IPS-15b (cell line): Measurements from ENCODE around the gene UBN1.

Experiments used
- H3K27me3 ChIP-seq: one replicate; pipeline ENCODE4 v1.6.1; 2013; ENCODE audit warnings: low read length; ENCODE audit not compliant: control insufficient read depth, insufficient read depth
- H3K36me3 ChIP-seq: one replicate; pipeline ENCODE4 v1.6.1; 2013; ENCODE audit warnings: low read length; ENCODE audit not compliant: control insufficient read depth, insufficient read depth
- H3K4me1 ChIP-seq: one replicate; pipeline ENCODE4 v1.6.1; 2013; ENCODE audit warnings: mild to moderate bottlenecking, low read length; ENCODE audit not compliant: control insufficient read depth, insufficient read depth
- H3K4me3 ChIP-seq: one replicate; pipeline ENCODE4 v1.5.1; 2013; ENCODE audit warnings: low read depth, low read length
- H3K9ac ChIP-seq: one replicate; pipeline ENCODE4 v1.6.1; 2013; ENCODE audit warnings: low read depth, mild to moderate bottlenecking, low read length
- H3K9me3 ChIP-seq: one replicate; pipeline ENCODE4 v1.6.1; 2013; ENCODE audit warnings: mild to moderate bottlenecking, low read length; ENCODE audit not compliant: control insufficient read depth, insufficient read depth

UBN1 gene

DNA sequence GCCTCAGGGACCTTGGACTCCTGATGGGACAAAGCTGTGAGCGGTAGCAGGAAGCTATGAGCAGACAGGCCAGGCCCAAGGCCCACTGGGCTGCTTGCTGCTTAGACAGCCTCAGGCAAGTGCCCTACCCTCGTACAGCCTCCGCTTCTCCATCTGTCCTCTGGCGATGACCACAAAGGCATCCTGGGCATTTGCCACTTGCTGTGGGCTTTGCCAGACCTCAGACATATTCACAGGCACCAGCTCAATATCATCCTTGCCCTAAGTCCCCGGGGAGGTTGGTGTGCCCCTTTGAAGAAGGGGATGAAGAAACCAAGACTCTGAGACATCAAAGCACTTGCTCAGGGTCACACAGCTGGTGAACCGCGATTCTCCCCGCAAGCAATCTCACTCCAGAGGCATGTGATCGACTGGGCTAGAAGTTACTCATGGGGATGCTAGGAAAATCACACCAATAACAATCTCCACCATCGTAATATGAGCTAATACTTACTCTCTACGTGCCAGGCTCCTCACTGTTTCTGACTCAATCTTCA is 68.0 kb downstream of the UBN1 start:
- H3K9me3 ChIP-seq, result no peaks in the 10 kb centered on the region
- H3K27me3 ChIP-seq, result no peaks in the 10 kb centered on the region
- H3K36me3 ChIP-seq, result no peaks in the 10 kb centered on the region
- no peak overlapping the region for H3K4me3 ChIP-seq
- H3K9ac ChIP-seq, result no peak overlapping the region
- H3K4me1 ChIP-seq, result peaks cover 5% of the 10 kb centered on the region

DNA sequence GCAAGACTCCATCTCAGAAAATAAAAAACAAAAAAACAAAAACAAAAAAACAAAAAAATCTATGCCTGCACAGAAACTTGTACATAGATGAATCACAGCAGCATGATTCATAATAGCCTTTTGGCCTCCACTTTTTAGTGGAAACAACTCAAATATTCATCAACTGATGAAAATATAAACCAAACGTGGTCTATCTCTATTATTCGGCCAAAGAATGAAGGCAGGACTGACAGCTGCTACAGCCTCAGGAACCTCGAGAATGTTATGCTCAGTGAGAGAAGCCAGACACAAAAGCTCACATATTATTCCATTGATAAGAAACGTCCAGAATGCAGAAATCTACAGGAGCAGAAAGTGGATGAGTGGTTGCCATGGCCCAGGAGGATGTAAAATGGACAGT is 69.8 kb downstream of the UBN1 start:
- H3K36me3 ChIP-seq, result no peaks in the 10 kb centered on the region
- H3K27me3 ChIP-seq, result no peaks in the 10 kb centered on the region
- H3K4me3 ChIP-seq, result no peak overlapping the region
- H3K9me3 ChIP-seq, result no peaks in the 10 kb centered on the region
- H3K9ac ChIP-seq, result no peak overlapping the region
- peaks cover 5% of the 10 kb centered on the region for H3K4me1 ChIP-seq

DNA sequence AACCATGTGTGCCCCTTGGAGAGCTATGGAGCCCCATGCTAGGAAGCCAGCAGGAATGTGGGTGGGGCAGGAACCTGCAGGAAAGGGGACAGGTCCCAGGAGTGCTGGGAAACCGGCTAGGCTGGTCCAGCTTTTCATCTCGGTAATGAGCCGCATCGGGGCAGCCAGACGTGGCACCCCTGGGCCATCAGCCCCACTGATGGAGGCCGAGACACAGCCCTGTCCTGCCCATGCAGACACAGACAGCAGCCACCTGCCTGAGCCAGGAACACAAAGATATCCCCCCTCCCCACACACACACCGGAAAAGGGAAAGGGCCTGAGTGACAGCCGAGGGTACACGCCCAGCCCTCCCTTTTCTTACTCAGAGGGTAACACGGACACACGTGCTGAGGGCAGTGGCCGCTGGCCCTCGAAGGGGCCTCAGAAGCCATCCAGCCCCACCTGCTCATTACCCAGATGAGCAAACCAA is 71.5 kb downstream of the UBN1 start:
- peaks cover 5% of the 10 kb centered on the region for H3K4me1 ChIP-seq

DNA sequence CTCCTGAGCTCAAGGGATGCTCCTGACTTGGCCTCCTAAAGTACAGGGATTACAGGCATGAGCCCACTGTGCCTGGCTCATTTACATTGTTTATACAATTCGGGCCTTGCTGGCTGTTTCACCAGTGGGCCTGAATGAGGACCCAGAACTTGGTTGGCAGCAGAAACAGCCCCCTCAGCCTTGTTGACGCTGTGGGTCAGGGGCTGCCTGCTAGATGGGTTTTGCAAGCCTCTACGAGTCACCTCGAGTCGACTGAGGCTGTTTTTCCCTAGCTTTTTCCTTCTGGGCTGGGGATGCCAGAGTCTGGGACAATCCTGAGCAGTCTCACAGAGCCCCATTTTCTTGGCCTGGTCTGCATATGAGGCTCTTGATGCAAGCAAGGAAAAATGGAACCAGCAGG is 73.5 kb downstream of the UBN1 start:
- Histone ChIP-seq H3K4me1 (peaks cover 5% of the 10 kb centered on the region), H3K4me3 (no peak overlapping the region), H3K9me3 (no peaks in the 10 kb centered on the region), H3K27me3 (no peaks in the 10 kb centered on the region), H3K9ac (no peak overlapping the region), H3K36me3 (peaks cover 5% of the 10 kb centered on the region)

More for the DNA sequence above, 71.5 kb downstream of the UBN1 start:
- Histone ChIP-seq H3K27me3 (no peaks in the 10 kb centered on the region), H3K9me3 (no peaks in the 10 kb centered on the region), H3K9ac (no peak overlapping the region), H3K36me3 (peaks cover 5% of the 10 kb centered on the region), H3K4me3 (no peak overlapping the region)

DNA sequence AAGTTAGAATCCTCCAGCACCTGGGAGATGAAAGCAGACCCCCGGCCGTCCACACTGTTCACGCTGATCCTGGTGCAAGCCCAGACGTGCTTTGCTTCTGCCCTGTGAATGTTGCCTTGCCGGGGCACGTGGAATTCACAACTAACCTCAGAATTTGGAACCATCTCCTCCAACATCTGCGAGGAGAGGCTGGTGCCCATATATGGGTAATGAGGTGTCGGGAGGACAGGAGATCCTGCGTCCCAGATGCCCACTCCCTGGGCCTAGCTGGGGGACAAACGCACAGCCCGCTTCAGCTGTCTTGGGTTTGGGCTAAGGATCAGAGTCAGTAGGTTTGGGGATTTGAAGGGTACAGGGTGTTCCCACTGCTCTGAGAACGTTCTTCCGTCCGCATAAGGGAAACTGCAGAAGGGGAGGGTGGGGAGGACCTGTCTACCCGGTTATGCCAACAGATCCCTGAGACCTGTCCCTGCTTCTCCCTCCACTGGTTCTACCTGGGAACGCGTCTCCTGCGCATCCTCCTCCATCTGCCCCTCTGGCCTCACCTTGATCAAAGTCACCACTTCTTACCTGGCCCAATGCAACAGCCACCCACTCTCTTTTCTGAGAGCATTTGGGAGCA is 75.6 kb downstream of the UBN1 start:
- H3K27me3 ChIP-seq, result no peaks in the 10 kb centered on the region
- H3K9ac ChIP-seq, result no peak overlapping the region
- H3K9me3 ChIP-seq, result no peaks in the 10 kb centered on the region
- H3K4me1 ChIP-seq, result peaks cover 5% of the 10 kb centered on the region
- H3K4me3 ChIP-seq, result no peak overlapping the region
- peaks cover 8% of the 10 kb centered on the region for H3K36me3 ChIP-seq

DNA sequence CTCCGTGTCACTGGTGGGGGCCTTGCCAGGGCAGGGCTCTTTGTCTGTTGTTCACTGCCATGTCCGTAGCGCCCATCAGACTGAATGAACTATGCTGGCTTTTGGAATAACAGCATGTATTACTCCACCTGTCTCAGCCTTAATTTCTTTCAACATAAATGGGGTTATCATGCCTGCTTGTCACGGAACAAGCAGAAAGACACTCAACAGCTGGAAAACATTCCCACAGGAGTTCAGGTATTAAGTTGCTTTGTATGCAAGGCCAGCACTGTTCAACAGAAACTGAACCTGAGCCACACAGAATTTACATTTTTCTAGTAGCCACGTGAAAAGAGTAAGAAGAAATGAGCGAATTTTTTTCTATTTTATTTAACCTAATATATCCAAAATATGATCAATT is 76.6 kb downstream of the UBN1 start:
- peaks cover 2% of the 10 kb centered on the region for H3K4me1 ChIP-seq
- H3K27me3 ChIP-seq, result no peaks in the 10 kb centered on the region
- peaks cover 8% of the 10 kb centered on the region for H3K36me3 ChIP-seq
- no peaks in the 10 kb centered on the region for H3K9me3 ChIP-seq
- no peak overlapping the region for H3K4me3 ChIP-seq
- H3K9ac ChIP-seq, result no peak overlapping the region

DNA sequence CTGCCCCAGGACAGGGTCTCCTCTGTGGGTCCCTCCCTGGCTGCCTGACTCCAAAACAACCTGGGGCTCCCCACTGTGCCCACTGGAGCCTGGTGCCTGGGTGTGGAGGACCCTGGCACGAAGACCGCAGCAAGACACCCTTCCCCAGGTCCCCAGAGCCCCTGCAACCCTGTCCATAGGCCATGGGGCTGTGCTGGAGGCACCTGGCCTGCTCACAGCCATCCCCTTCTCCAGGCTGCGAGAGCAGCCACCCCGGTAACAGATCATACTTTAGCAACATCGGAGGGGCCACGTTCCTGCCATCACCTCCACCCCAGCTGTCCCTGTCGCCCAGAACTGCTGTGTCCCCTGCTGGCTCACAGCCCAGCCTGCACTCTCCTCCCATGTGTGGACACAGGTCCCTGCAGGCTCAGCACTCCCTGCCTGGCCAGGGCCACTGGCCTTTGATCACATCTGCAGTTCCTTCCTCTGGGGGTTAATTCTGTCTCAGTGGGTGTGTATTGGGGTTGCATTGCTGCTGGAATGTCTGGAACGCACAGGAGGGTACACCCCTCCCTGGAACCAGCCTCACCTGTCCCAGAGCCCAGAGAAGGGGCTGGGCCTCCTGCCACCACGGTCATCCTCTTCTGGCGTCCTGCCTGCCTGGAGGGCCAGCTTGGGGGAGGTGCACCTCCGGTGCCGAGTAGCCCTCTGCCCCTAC is 77.5 kb downstream of the UBN1 start:
- Histone ChIP-seq H3K36me3 (peaks cover 8% of the 10 kb centered on the region), H3K9me3 (no peaks in the 10 kb centered on the region), H3K27me3 (no peaks in the 10 kb centered on the region), H3K4me1 (no peaks in the 10 kb centered on the region), H3K9ac (no peak overlapping the region), H3K4me3 (no peak overlapping the region)

DNA sequence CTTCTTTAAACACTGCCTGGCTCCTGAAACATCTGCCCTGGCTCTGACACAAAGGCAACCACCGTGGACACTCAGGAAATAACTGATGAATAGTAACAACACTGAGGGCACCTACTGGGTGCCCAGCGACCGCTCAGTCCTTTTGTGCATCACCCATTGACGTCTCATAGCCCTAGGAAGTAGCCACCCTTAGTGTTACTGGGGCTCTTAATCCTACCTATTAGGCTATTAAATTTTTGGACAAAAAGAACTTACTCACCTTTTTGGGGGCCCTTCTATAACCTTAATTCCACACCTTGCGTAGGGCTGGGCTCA is 78.0 kb downstream of the UBN1 start:
- no peaks in the 10 kb centered on the region for H3K4me1 ChIP-seq
- H3K9me3 ChIP-seq, result no peaks in the 10 kb centered on the region
- no peak overlapping the region for H3K4me3 ChIP-seq
- H3K9ac ChIP-seq, result no peak overlapping the region
- peaks cover 8% of the 10 kb centered on the region for H3K36me3 ChIP-seq
- H3K27me3 ChIP-seq, result no peaks in the 10 kb centered on the region

DNA sequence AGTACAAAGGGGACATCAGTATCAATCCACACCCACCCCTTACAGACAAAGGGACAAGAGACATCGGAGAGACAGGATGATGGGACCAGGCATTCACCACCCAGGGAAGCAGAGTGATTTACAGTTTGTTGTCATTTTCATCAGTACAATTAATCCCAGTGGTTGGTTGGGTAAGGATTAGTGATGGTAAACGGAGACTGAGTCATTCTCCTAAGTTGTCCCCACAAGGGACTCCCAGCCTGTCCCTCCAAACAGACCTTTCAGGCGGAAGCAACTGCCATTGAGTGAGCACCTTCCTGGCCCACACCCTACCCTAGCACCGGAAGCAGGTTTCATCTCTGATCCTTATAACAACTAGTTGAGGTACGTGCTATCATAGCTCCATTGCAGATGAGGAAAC is 78.5 kb downstream of the UBN1 start:
- peaks cover 8% of the 10 kb centered on the region for H3K36me3 ChIP-seq
- H3K4me3 ChIP-seq, result no peak overlapping the region
- H3K9me3 ChIP-seq, result no peaks in the 10 kb centered on the region
- no peaks in the 10 kb centered on the region for H3K4me1 ChIP-seq
- no peak overlapping the region for H3K9ac ChIP-seq
- H3K27me3 ChIP-seq, result no peaks in the 10 kb centered on the region

DNA sequence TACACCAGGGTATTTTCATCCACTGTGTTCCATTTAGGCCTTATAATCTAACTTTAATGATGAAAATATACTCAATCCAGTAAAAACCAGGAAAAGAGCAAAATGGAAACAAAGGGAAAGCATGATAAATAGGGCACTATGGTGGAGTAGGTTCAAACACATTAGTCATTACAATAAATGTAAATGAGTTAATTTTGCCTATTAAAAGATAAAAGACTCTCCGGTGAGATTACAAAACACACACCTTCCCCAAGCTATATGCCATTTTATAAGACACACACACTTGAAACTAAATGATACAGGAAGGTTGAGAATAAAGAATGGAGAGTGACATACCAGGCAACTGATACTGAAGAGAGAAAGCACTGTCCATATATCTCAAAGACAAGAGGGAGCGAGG is 79.6 kb downstream of the UBN1 start:
- no peaks in the 10 kb centered on the region for H3K4me1 ChIP-seq
- H3K4me3 ChIP-seq, result no peak overlapping the region
- H3K27me3 ChIP-seq, result no peaks in the 10 kb centered on the region
- H3K9ac ChIP-seq, result no peak overlapping the region
- H3K9me3 ChIP-seq, result no peaks in the 10 kb centered on the region
- peaks cover 8% of the 10 kb centered on the region for H3K36me3 ChIP-seq

DNA sequence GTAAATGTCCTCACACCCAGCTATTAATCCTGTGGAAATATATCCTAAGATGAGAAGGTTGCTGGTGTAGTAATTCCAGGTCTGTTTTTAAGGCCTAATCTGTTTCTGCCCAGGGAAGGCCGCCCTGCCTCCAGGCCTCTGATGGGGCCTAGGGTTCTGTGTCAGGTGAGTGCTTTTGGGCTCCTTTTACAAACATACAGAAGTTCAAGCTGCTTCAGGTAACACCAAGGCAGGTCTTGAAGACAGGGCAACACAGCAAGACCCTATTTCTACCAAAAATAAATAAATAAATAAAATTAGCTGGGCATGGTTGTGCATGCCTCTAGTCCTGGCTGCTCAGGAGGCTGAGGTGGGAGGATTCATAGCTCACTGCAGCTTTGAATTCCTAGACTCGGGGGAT is 80.4 kb downstream of the UBN1 start:
- peaks cover 8% of the 10 kb centered on the region for H3K36me3 ChIP-seq
- H3K4me1 ChIP-seq, result no peaks in the 10 kb centered on the region
- H3K9ac ChIP-seq, result no peak overlapping the region
- no peaks in the 10 kb centered on the region for H3K27me3 ChIP-seq
- no peak overlapping the region for H3K4me3 ChIP-seq
- no peaks in the 10 kb centered on the region for H3K9me3 ChIP-seq

DNA sequence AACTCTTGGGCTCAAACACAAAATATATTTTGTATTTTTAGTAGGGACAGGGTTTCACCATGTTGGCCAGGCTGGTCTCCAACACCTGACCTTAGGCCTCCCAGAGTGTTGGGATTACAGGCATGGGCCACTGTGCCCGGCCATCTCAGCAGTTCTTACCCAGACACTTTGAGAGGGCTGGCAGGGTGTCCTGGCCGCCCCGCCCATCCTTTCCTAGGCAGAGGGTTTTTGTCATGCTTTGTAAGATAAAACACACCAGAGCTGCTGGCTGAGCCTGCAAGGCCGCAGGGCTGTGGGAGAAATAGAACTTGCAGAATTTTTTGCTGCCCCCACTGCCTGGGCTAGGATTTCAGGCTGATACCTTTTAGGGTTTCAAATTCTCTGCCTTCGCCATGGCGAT is 80.9 kb downstream of the UBN1 start:
- no peak overlapping the region for H3K9ac ChIP-seq
- H3K4me3 ChIP-seq, result no peak overlapping the region
- H3K27me3 ChIP-seq, result no peaks in the 10 kb centered on the region
- no peaks in the 10 kb centered on the region for H3K4me1 ChIP-seq
- peaks cover 7% of the 10 kb centered on the region for H3K36me3 ChIP-seq
- no peaks in the 10 kb centered on the region for H3K9me3 ChIP-seq
